HCT116 (cell line): ENCODE data around the gene TP63. TPM values are rescaled to one million over a fixed set of nuclear protein-coding genes. Genes with fewer than 3 reads are reported as not detected.

ENCODE experiments used
- ATAC-seq: fragments of 200-7000 bp; cut with Tn5 transposase; 2 replicates; pipeline ENCODE4 v1.9.1; 2020; ENCODE audit warnings: mild to moderate bottlenecking, moderate library complexity
- BruUV-seq: library from RNA; stranded (reverse); fragments of 400-500 nt; replicated peaks from 2 replicates; lab custom pipeline; 2021; lab: Mats Ljungman, UMichigan
- CTCF ChIA-PET: fragments of 300-600 bp; sonication (Branson Sonifier 250); formaldehyde crosslinking; loops from one replicate; lab custom pipeline; 2021; ENCODE audit warnings: antibody characterized with exemption; lab: Charles Lee
- POLR2A ChIA-PET: fragments of 300-600, 350-600 bp; sonication (Branson Sonifier 250); formaldehyde crosslinking; loops from one replicate; lab custom pipeline; 2021; ENCODE audit warnings: antibody characterized with exemption; lab: Charles Lee
- RAD21 ChIA-PET, 2 experiments: fragments of 300-600 bp; sonication (Branson Sonifier 250); formaldehyde crosslinking; loops; one replicate each; lab custom pipeline; 2023; ENCODE audit warnings: low total read pairs in 2 of 2; ENCODE audit not compliant: uncharacterized antibody in 2 of 2, unreplicated experiment in 2 of 2, low non-redundant PET in 1 of 2; lab: Charles Lee
- DNase-seq: peaks from one replicate; pipeline ENCODE4 v3.0.0-alpha.2; 2010; ENCODE audit warnings: low read depth, low spot score
- H2AFZ ChIP-seq: fragments of 200-600 bp; shearing (Covaris generic), sonication (generic); 2 replicates; pipeline ENCODE4 v1.6.1; 2017; ENCODE audit warnings: low read depth, mixed run types, mixed read lengths, antibody characterized with exemption, low read length; ENCODE audit not compliant: poor library complexity, severe bottlenecking
- H3K27ac ChIP-seq: 2 replicates; pipeline ENCODE4 v1.5.1; 2012; ENCODE audit warnings: low read depth, low read length
- H3K27me3 ChIP-seq: fragments of 200-600 bp; sonication (generic); 2 replicates; pipeline ENCODE4 v1.6.1; 2016; ENCODE audit warnings: mixed run types, low read length, mixed read lengths; ENCODE audit not compliant: insufficient read depth
- H3K36me3 ChIP-seq, 2 experiments: fragments of 200-500 bp in 1 of 2; fragments of 200-600 bp in 1 of 2; sonication (Bioruptor generic) in 1 of 2; sonication (generic) in 1 of 2; 2 replicates each; pipeline versions ENCODE4 v1.5.1 to v1.6.1; 2014 to 2016; ENCODE audit warnings: low read length in 2 of 2, inconsistent platforms in 1 of 2, mixed read lengths in 1 of 2, mixed run types in 1 of 2; ENCODE audit not compliant: insufficient read depth in 2 of 2, control insufficient read depth in 1 of 2
- H3K4me1 ChIP-seq, 2 experiments: fragments of 200-600 bp in 1 of 2; sonication (generic) in 1 of 2; 2 replicates each; pipeline versions ENCODE4 v1.5.1 to v1.6.1; 2012 to 2017; ENCODE audit warnings: low read length in 2 of 2, inconsistent platforms in 1 of 2, mild to moderate bottlenecking in 1 of 2, mixed read lengths in 1 of 2, mixed run types in 1 of 2, moderate library complexity in 1 of 2; ENCODE audit not compliant: insufficient read depth in 2 of 2, control insufficient read depth in 1 of 2
- H3K4me2 ChIP-seq: fragments of 200-600 bp; sonication (generic); 2 replicates; pipeline ENCODE4 v1.6.1; 2017; ENCODE audit warnings: mixed run types, low read length, mixed read lengths
- H3K4me3 ChIP-seq, 2 experiments: fragments of 200-600 bp in 1 of 2; sonication (generic) in 1 of 2; replicated peaks in 1 of 2; 2 replicates each; pipeline ENCODE4 v1.5.1; 2011 to 2016; ENCODE audit warnings: low read length in 2 of 2, control low read depth in 1 of 2, low read depth in 1 of 2, mild to moderate bottlenecking in 1 of 2, mixed read lengths in 1 of 2, mixed run types in 1 of 2
- H3K79me2 ChIP-seq: fragments of 200-600 bp; sonication (generic); 2 replicates; pipeline ENCODE4 v1.6.1; 2017; ENCODE audit warnings: mild to moderate bottlenecking, mixed run types, low read length, moderate library complexity, mixed read lengths; ENCODE audit not compliant: insufficient read depth
- H3K9ac ChIP-seq: fragments of 200-600 bp; sonication (generic); 2 replicates; pipeline ENCODE4 v1.6.1; 2016; ENCODE audit warnings: low read length, mixed read lengths
- H3K9me2 ChIP-seq: fragments of 200-600 bp; sonication (generic), shearing (Covaris generic); 2 replicates; pipeline ENCODE4 v1.6.1; 2017; ENCODE audit warnings: mixed run types, mild to moderate bottlenecking, moderate library complexity; ENCODE audit not compliant: insufficient read depth
- H3K9me3 ChIP-seq, 2 experiments: fragments of 200-500 bp in 1 of 2; fragments of 200-600 bp in 1 of 2; sonication (Bioruptor generic) in 1 of 2; sonication (generic) in 1 of 2; 2 replicates each; pipeline ENCODE4 v1.6.1; 2014 to 2017; ENCODE audit warnings: low read length in 2 of 2, mixed read lengths in 2 of 2, inconsistent platforms in 1 of 2, low read depth in 1 of 2, mild to moderate bottlenecking in 1 of 2, mixed run types in 1 of 2, moderate library complexity in 1 of 2; ENCODE audit not compliant: control insufficient read depth in 1 of 2, insufficient read depth in 1 of 2
- H4K20me1 ChIP-seq: fragments of 200-600 bp; sonication (generic), shearing (Covaris generic); 2 replicates; pipeline ENCODE4 v1.6.1; 2017; ENCODE audit warnings: mixed run types, mild to moderate bottlenecking, moderate library complexity; ENCODE audit not compliant: insufficient read depth
- CBX3 ChIP-seq: IDR thresholded peaks from 2 replicates; pipeline ENCODE4 v1.6.1; 2012; ENCODE audit warnings: low read depth
- CEBPB ChIP-seq: IDR thresholded peaks from 2 replicates; pipeline ENCODE4 v1.6.1; 2012; ENCODE audit warnings: low read depth
- EGR1 ChIP-seq: IDR thresholded peaks from 2 replicates; pipeline ENCODE4 v1.6.1; 2012; ENCODE audit warnings: low read depth
- ELF1 ChIP-seq: IDR thresholded peaks from 2 replicates; pipeline ENCODE4 v1.6.1; 2012; ENCODE audit warnings: low read depth, borderline replicate concordance
- EZH2 ChIP-seq: fragments of 200-600 bp; sonication (generic); IDR thresholded peaks from 2 replicates; pipeline ENCODE4 v1.6.1; 2017; ENCODE audit warnings: antibody characterized with exemption, mixed run types
- FOSL1 ChIP-seq: IDR thresholded peaks from 2 replicates; pipeline ENCODE4 v1.6.1; 2012; ENCODE audit warnings: low read depth
- JUND ChIP-seq: IDR thresholded peaks from 2 replicates; pipeline ENCODE4 v1.6.1; 2012
- RAD21 ChIP-seq: IDR thresholded peaks from 2 replicates; pipeline ENCODE4 v1.6.1; 2012; ENCODE audit warnings: low read depth, mild to moderate bottlenecking
- SIN3A ChIP-seq: IDR thresholded peaks from 2 replicates; pipeline ENCODE4 v1.6.1; 2012; ENCODE audit warnings: low read depth
- SP1 ChIP-seq: IDR thresholded peaks from 2 replicates; pipeline ENCODE4 v1.6.1; 2012; ENCODE audit warnings: low read depth
- TCF7L2 ChIP-seq: IDR thresholded peaks from 2 replicates; pipeline ENCODE4 v1.7.0; 2011; ENCODE audit warnings: borderline replicate concordance, inconsistent platforms; ENCODE audit not compliant: insufficient read depth, insufficient read length; ENCODE audit errors: extremely low read depth
- YY1 ChIP-seq: IDR thresholded peaks from 2 replicates; pipeline ENCODE4 v1.6.1; 2011; ENCODE audit warnings: low read length, low read depth, moderate library complexity, mild to moderate bottlenecking; ENCODE audit not compliant: insufficient replicate concordance; ENCODE audit errors: extremely low read depth
- ZNF274 ChIP-seq: fragments of 200-500 bp; sonication (Bioruptor generic); IDR thresholded peaks from 2 replicates; pipeline ENCODE4 v1.6.1; 2014; ENCODE audit warnings: mild to moderate bottlenecking, low read depth, low read length, inconsistent platforms
- intact Hi-C: fragments of 100-400 bp; cut with micrococcal nuclease; formaldehyde crosslinking; loops from 2 replicates; pipeline ENCODE4 v1.10.0; 2022
- total RNA-seq: library from RNA; stranded (reverse); gene quantifications from one replicate; pipeline ENCODE4 v1.2.1, GENCODE V29; 2021; ENCODE audit not compliant: unreplicated experiment
- TF ChIP-seq, protein P1 (sequence below), 3 experiments: fragments of 200-600 bp in 1 of 3; sonication (generic) in 1 of 3; IDR thresholded peaks in 2 of 3; conservative IDR thresholded peaks in 1 of 3; 2 replicates each; pipeline ENCODE4 v1.5.1; 2012 to 2017; ENCODE audit warnings: low read depth in 2 of 3, low read length in 2 of 3, antibody characterized with exemption in 1 of 3, borderline replicate concordance in 1 of 3, control low read depth in 1 of 3, mild to moderate bottlenecking in 1 of 3, mixed read lengths in 1 of 3, mixed run types in 1 of 3, moderate library complexity in 1 of 3; ENCODE audit not compliant: insufficient read depth in 1 of 3

Gene TP63
- total RNA-seq, 1 experiment from 2014 or later: not detected

DNA sequence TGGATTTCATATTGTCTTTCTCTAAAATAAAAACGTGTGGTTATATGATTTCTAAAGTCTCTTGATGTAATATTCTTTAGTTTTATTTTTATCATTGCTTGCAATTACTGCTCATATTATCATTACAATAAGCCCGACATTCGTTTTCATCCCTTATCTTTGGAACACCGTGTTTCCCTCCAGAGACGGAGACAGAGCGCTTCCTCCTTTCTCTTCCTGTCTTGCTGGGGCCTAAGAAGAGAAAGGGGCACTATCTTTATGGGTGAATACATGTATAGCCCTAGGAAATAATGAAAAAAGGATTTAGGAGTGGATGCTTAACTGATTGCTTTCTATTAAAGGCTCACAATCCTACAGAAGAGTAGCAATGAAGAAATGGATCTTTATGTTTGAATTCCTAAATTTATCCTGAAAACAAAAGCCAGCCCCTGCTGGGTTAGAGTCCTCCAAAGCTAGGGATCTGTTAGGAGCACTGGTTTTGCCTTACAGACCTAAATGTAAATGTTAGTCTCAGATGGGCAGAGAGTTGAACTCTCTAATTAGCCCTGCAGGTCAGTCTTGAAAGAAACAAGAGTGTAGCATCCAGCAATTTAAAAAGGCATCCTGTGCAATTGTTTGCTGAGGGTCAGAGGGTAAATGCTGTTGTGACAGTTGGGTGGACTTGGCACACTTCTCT lies 145.1 kb downstream of the TP63 start:
- H3K4me3 ChIP-seq: no peak overlapping the region
- POLR2A ChIA-PET: no interaction called here
- H4K20me1 ChIP-seq: no peaks in the 10 kb centered on the region
- TF ChIP-seq JUND (no peak), CEBPB (no peak), SIN3A (no peak)
- no TSS peak for BruUV-seq
- H3K27ac ChIP-seq: no peak overlapping the region
- RAD21 ChIA-PET: no interaction called here
- H2AFZ ChIP-seq: no peak overlapping the region
- intact Hi-C loops: no loop called here
- H3K4me1 ChIP-seq: no peaks in the 10 kb centered on the region
- CTCF ChIA-PET: no interaction called here
- no peaks in the 10 kb centered on the region for H3K36me3 ChIP-seq
- no peaks in the 10 kb centered on the region for H3K27me3 ChIP-seq
- no peaks in the 10 kb centered on the region for H3K79me2 ChIP-seq
- H3K9ac ChIP-seq: no peak overlapping the region
- ATAC-seq: no peak
- no peaks in the 10 kb centered on the region for H3K9me3 ChIP-seq
- no peak for DNase-seq
- no peaks in the 10 kb centered on the region for H3K9me2 ChIP-seq
- H3K4me2 ChIP-seq: no peak overlapping the region

DNA sequence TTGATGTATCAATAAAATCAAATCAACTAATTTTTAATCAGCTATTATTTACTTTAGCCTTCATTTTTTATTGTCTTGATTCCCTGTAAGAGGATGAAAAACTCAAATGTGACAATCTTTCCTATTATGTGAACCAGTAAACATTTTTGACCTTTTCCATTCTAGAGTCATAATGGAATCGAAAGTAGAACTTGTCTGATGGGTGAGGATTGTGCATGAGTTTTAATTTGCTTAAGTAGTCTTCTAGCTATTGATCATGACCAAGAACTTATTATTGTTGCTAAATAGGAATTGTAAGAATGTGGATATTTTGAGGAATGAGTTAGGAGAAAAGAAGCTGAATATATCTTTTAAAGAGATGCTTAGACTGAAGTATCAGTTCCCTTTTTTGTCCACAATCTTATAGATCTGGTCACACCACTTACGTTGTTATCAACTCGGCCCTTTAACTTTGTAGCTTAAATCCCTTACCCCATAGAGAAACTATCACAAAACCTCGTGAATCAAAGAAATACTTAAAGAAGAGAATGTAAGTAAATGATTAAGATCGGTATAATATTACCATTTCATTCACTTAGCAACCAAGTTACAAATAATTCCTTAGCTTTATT lies 147.3 kb downstream of the TP63 start:
- DNase-seq (no peak), ATAC-seq (no peak)
- no peaks in the 10 kb centered on the region for H3K4me1 ChIP-seq
- BruUV-seq: no TSS peak
- H3K9me3 ChIP-seq: no peaks in the 10 kb centered on the region
- no peak overlapping the region for H3K4me3 ChIP-seq
- H3K79me2 ChIP-seq: no peaks in the 10 kb centered on the region
- no peaks in the 10 kb centered on the region for H3K9me2 ChIP-seq
- RAD21 ChIA-PET: no interaction called here
- no peaks in the 10 kb centered on the region for H4K20me1 ChIP-seq
- H3K4me2 ChIP-seq: no peak overlapping the region
- intact Hi-C loops: no loop called here
- no peak overlapping the region for H3K9ac ChIP-seq
- CTCF ChIA-PET: interaction anchor here (0.7 kb wide), 1 partner anchor 8 kb away, joined by 3 read pairs; no protein-coding TSS in a partner anchor
- POLR2A ChIA-PET: no interaction called here
- no peaks in the 10 kb centered on the region for H3K27me3 ChIP-seq
- TF ChIP-seq YY1 (no peak), FOSL1 (no peak), ZNF274 (no peak), CBX3 (no peak), TCF7L2 (no peak), EGR1 (no peak), SIN3A (no peak), SP1 (no peak), JUND (no peak), RAD21 (no peak), EZH2 (no peak), ELF1 (no peak), CEBPB (no peak)
- TF ChIP-seq, protein P1, sequence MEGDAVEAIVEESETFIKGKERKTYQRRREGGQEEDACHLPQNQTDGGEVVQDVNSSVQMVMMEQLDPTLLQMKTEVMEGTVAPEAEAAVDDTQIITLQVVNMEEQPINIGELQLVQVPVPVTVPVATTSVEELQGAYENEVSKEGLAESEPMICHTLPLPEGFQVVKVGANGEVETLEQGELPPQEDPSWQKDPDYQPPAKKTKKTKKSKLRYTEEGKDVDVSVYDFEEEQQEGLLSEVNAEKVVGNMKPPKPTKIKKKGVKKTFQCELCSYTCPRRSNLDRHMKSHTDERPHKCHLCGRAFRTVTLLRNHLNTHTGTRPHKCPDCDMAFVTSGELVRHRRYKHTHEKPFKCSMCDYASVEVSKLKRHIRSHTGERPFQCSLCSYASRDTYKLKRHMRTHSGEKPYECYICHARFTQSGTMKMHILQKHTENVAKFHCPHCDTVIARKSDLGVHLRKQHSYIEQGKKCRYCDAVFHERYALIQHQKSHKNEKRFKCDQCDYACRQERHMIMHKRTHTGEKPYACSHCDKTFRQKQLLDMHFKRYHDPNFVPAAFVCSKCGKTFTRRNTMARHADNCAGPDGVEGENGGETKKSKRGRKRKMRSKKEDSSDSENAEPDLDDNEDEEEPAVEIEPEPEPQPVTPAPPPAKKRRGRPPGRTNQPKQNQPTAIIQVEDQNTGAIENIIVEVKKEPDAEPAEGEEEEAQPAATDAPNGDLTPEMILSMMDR (IDR thresholded peaks at IDR 0.05 in 2 of 3, conservative IDR thresholded peaks at IDR 0.05 in 1 of 3; ENCODE audit: borderline replicate concordance in 1 of 3, insufficient read depth in 1 of 3, low read depth in 2 of 3, low read length in 2 of 3): no peak
- H3K27ac ChIP-seq: no peak overlapping the region
- H2AFZ ChIP-seq: no peak overlapping the region
- H3K36me3 ChIP-seq: no peaks in the 10 kb centered on the region
